K562 (cell line): ENCODE measurements around the gene CUL5. TPM values are rescaled to one million over a fixed set of nuclear protein-coding genes. Genes with fewer than 3 reads are reported as not detected.

Experiments used
- BRCA1 ChIP-seq, 2 experiments: fragments of 450-650 bp in 1 of 2; sonication (generic) in 1 of 2; formaldehyde crosslinking in 1 of 2; IDR thresholded peaks; 2 replicates each; pipeline versions ENCODE4 v1.5.0 to v1.6.1; 2017 to 2020; ENCODE audit warnings: mild to moderate bottlenecking in 1 of 2, missing genetic modification reagents in 1 of 2
- CCAR2 ChIP-seq: fragments of 200-400 bp; formaldehyde crosslinking; IDR thresholded peaks from 2 replicates; pipeline ENCODE4 v1.6.1; 2017; ENCODE audit warnings: mild to moderate bottlenecking, low read depth, low read length
- CEBPG ChIP-seq, 3 experiments: fragments of 200-800 bp in 1 of 3; sonication (Bioruptor generic) in 1 of 3; sonication (generic) in 1 of 3; formaldehyde crosslinking in 1 of 3; IDR thresholded peaks in 2 of 3; conservative IDR thresholded peaks in 1 of 3; 2 replicates each; pipeline versions ENCODE4 v1.6.1 to v1.8.0; 2016 to 2022; ENCODE audit warnings: missing compliant biosample characterization in 2 of 3, missing genetic modification characterization in 2 of 3, mild to moderate bottlenecking in 1 of 3, missing genetic modification reagents in 1 of 3
- ELF1 ChIP-seq: fragments of 200-800 bp; sonication (Bioruptor generic); IDR thresholded peaks from 2 replicates; pipeline ENCODE4 v1.6.1; 2016; ENCODE audit warnings: missing genetic modification characterization, missing compliant biosample characterization
- FOXP1 ChIP-seq: sonication (generic); formaldehyde crosslinking; IDR thresholded peaks from 2 replicates; pipeline ENCODE4 v1.8.0; 2022; ENCODE audit warnings: mild to moderate bottlenecking, missing genetic modification reagents
- MTA2 ChIP-seq: fragments of 450-650 bp; IDR thresholded peaks from 2 replicates; pipeline ENCODE4 v1.6.1; 2016; ENCODE audit warnings: low read depth
- OTX1 ChIP-seq: fragments of 450-650 bp; formaldehyde crosslinking; IDR thresholded peaks from 2 replicates; pipeline ENCODE4 v1.4.0; 2022; ENCODE audit warnings: mild to moderate bottlenecking
- PHF20 ChIP-seq: fragments of 450-650 bp; IDR thresholded peaks from 2 replicates; pipeline ENCODE4 v1.6.1; 2018; ENCODE audit not compliant: partially characterized antibody
- SMAD2 ChIP-seq: fragments of 150-350 bp; IDR thresholded peaks from 2 replicates; pipeline ENCODE4 v1.6.1; 2014; ENCODE audit warnings: low read depth, mild to moderate bottlenecking, low read length
- SUPT5H ChIP-seq: fragments of 450-650 bp; IDR thresholded peaks from 2 replicates; pipeline ENCODE4 v1.6.1; 2016
- ZNF41 ChIP-seq: fragments of 250-450 bp; sonication (Bioruptor Pico); conservative IDR thresholded peaks from 2 replicates; pipeline ENCODE4 v1.4.0; 2020; ENCODE audit warnings: mild to moderate bottlenecking
- ZNF561 ChIP-seq: fragments of 450-650 bp; formaldehyde crosslinking; conservative IDR thresholded peaks from 2 replicates; pipeline ENCODE4 v1.4.0; 2020; ENCODE audit warnings: mild to moderate bottlenecking, moderate library complexity
- ZNF583 ChIP-seq: fragments of 250-450 bp; sonication (Bioruptor Pico); IDR thresholded peaks from 2 replicates; pipeline ENCODE4 v1.4.0; 2020
- ZNF695 ChIP-seq: fragments of 450-650 bp; formaldehyde crosslinking; IDR thresholded peaks from 2 replicates; pipeline ENCODE4 v1.4.0; 2020; ENCODE audit warnings: mild to moderate bottlenecking, moderate library complexity
- polyA plus RNA-seq, 8 experiments: library from polyadenylated mRNA; depleted of rRNA in 4 of 8; stranded (reverse) in 5 of 8; unstranded in 3 of 8; fragments of >200 nt; fragmentation: Nextera tagmentation in 2 of 8; fragmentation: Illumina TruSeq in 1 of 8; extraction: Ambion mirVana in 2 of 8; extraction: Trizol in 1 of 8; gene quantifications; 2 replicates each; pipeline versions ENCODE4 v1.2.1 to v1.2.3, GENCODE V29; 2011 to 2014; ENCODE audit warnings: inconsistent platforms in 1 of 8, missing spikeins in 1 of 8
- total RNA-seq, 7 experiments: library from RNA; depleted of rRNA in 6 of 7; stranded (reverse); fragments of >200 nt in 6 of 7; fragmentation: Illumina TruSeq in 2 of 7; extraction: Trizol in 2 of 7; gene quantifications; 2 replicates each; pipeline versions ENCODE4 v1.2.1 to v1.2.3, GENCODE V29; 2011 to 2021; ENCODE audit warnings: low replicate concordance in 1 of 7
- TF ChIP-seq, protein P1 (sequence below), 2 experiments: fragments of 250-450 bp in 1 of 2; fragments of 450-650 bp in 1 of 2; sonication (Bioruptor Pico) in 1 of 2; IDR thresholded peaks; 2 replicates each; pipeline versions ENCODE4 v1.6.1 to v1.8.0; 2016 to 2021; ENCODE audit warnings: mild to moderate bottlenecking in 2 of 2, moderate library complexity in 2 of 2, missing compliant biosample characterization in 1 of 2, missing genetic modification characterization in 1 of 2
- TF ChIP-seq, protein P2 (sequence below): fragments of 450-650 bp; formaldehyde crosslinking; IDR thresholded peaks from 2 replicates; pipeline ENCODE4 v1.4.0; 2022; ENCODE audit warnings: missing genetic modification characterization
- TF ChIP-seq, protein P3 (sequence below): fragments of 250-450 bp; sonication (Bioruptor Pico); IDR thresholded peaks from 2 replicates; pipeline ENCODE4 v1.8.0; 2022; ENCODE audit warnings: inconsistent platforms, mild to moderate bottlenecking, moderate library complexity, borderline replicate concordance
- TF ChIP-seq, protein P4 (sequence below): fragments of 250-450 bp; sonication (Bioruptor Pico); IDR thresholded peaks from 2 replicates; pipeline ENCODE4 v1.4.0; 2020; ENCODE audit warnings: mild to moderate bottlenecking, moderate library complexity
- TF ChIP-seq, protein P5 (sequence below), 2 experiments: fragments of 450-650 bp; conservative IDR thresholded peaks; 2 replicates each; pipeline ENCODE4 v1.6.1; 2017; ENCODE audit warnings: mild to moderate bottlenecking in 2 of 2, moderate library complexity in 2 of 2

CUL5 gene
- total and polyA plus RNA-seq, 9 of the 15 experiments (the other 6 are each of a cell fraction or from before 2014, with no cell fraction given), result 14.3 to 45.9 (median 23.0) TPM

DNA sequence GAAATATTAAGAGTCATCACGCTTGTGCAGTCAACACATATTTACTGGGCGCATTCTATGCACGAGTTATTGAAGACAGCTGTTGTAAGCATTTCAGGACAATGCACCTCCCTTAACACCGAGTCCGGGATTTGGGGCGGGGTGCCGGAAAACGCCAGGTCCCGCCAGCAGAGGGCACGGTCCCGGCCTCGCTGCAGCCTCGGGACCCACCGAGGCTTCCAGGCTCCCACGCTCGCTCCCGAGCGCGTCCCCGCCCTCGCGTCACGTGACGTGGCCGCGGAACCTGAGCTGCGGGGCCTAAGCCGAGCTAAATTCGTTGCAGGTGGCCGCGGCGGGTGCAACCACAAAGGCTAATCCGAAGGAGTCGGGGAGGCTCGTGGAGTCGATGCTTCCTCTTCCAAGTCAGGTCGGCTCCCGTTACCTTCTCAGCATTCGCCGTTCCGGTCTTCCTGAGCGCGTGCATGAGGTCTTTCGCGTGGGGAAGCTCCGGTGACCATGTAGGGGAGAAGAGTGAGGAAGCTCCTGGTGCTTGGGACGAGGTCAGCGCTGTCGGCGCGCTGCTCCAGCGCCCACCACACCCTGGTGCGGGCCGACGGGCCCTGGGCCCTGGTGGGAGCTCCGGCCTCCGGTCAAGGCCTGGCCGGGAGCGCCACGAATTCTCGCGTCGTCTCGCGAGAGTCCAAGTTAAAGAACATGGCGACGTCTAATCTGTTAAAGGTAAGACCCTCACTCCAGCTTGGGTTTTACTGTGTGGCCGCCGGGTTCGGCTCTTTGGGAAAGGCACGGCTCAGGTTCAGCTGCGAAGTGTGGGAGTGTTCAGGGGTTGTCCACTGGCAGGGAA lies at the start of gene CUL5 (continued):
- TF ChIP-seq, protein P1, sequence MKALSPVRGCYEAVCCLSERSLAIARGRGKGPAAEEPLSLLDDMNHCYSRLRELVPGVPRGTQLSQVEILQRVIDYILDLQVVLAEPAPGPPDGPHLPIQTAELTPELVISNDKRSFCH (CRISPR knock-in tag; IDR thresholded peaks at IDR 0.05), result no peak
- TF ChIP-seq, protein P1 (tag; IDR thresholded peaks at IDR 0.05), result peak; percentile 86; the same call in 1 of the 2 replicates
- TF ChIP-seq, protein P2, sequence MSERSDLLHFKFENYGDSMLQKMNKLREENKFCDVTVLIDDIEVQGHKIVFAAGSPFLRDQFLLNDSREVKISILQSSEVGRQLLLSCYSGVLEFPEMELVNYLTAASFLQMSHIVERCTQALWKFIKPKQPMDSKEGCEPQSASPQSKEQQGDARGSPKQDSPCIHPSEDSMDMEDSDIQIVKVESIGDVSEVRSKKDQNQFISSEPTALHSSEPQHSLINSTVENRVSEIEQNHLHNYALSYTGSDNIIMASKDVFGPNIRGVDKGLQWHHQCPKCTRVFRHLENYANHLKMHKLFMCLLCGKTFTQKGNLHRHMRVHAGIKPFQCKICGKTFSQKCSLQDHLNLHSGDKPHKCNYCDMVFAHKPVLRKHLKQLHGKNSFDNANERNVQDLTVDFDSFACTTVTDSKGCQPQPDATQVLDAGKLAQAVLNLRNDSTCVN (CRISPR knock-in tag), result no peak
- peak; percentile 54; the same call in 1 of the 2 replicates for TF ChIP-seq OTX1 (CRISPR knock-in tag)
- TF ChIP-seq, protein P3, sequence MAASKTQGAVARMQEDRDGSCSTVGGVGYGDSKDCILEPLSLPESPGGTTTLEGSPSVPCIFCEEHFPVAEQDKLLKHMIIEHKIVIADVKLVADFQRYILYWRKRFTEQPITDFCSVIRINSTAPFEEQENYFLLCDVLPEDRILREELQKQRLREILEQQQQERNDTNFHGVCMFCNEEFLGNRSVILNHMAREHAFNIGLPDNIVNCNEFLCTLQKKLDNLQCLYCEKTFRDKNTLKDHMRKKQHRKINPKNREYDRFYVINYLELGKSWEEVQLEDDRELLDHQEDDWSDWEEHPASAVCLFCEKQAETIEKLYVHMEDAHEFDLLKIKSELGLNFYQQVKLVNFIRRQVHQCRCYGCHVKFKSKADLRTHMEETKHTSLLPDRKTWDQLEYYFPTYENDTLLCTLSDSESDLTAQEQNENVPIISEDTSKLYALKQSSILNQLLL (CRISPR knock-in tag), result no peak
- TF ChIP-seq CCAR2, result no peak
- TF ChIP-seq ZNF695 (CRISPR knock-in tag), result no peak
- TF ChIP-seq SUPT5H, result peak; percentile 91
- 0 out of 2 replicates have a peak, but pooled peaks have one; percentile 16 for TF ChIP-seq ZNF41 (CRISPR knock-in tag)
- peak; percentile 33; the same call in 1 of the 2 replicates for TF ChIP-seq CEBPG (CRISPR knock-in tag; IDR thresholded peaks at IDR 0.05)
- TF ChIP-seq CEBPG (tag; conservative IDR thresholded peaks at IDR 0.05 in 1 of 2, IDR thresholded peaks at IDR 0.05 in 1 of 2), result no peak
- no peak for TF ChIP-seq ZNF561 (CRISPR knock-in tag)
- TF ChIP-seq FOXP1, result peak; percentile 95; the same call in 1 of the 2 replicates
- peak; percentile 51; the same call in 1 of the 2 replicates for TF ChIP-seq ELF1
- peak; percentile 91 for TF ChIP-seq PHF20
- TF ChIP-seq, protein P4, sequence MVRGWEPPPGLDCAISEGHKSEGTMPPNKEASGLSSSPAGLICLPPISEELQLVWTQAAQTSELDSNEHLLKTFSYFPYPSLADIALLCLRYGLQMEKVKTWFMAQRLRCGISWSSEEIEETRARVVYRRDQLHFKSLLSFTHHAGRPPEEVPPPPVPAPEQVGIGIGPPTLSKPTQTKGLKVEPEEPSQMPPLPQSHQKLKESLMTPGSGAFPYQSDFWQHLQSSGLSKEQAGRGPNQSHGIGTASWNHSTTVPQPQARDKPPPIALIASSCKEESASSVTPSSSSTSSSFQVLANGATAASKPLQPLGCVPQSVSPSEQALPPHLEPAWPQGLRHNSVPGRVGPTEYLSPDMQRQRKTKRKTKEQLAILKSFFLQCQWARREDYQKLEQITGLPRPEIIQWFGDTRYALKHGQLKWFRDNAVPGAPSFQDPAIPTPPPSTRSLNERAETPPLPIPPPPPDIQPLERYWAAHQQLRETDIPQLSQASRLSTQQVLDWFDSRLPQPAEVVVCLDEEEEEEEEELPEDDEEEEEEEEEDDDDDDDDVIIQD (CRISPR knock-in tag), result peak; percentile 57; the same call in 1 of the 2 replicates
- TF ChIP-seq BRCA1 (IDR thresholded peaks at IDR 0.05), result no peak
- TF ChIP-seq BRCA1 (CRISPR knock-in tag; IDR thresholded peaks at IDR 0.05), result no peak
- TF ChIP-seq, protein P5, sequence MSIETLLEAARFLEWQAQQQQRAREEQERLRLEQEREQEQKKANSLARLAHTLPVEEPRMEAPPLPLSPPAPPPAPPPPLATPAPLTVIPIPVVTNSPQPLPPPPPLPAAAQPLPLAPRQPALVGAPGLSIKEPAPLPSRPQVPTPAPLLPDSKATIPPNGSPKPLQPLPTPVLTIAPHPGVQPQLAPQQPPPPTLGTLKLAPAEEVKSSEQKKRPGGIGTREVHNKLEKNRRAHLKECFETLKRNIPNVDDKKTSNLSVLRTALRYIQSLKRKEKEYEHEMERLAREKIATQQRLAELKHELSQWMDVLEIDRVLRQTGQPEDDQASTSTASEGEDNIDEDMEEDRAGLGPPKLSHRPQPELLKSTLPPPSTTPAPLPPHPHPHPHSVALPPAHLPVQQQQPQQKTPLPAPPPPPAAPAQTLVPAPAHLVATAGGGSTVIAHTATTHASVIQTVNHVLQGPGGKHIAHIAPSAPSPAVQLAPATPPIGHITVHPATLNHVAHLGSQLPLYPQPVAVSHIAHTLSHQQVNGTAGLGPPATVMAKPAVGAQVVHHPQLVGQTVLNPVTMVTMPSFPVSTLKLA (conservative IDR thresholded peaks at IDR 0.05), result peak; percentile 84 to 91
- TF ChIP-seq SMAD2, result no peak
- TF ChIP-seq MTA2, result peak; percentile 7; the same call in 1 of the 2 replicates
- TF ChIP-seq ZNF583 (CRISPR knock-in tag), result no peak
